ENCODE measurements around the gene ZBTB48. TPM values are rescaled to one million over a fixed set of nuclear protein-coding genes. Genes with fewer than 3 reads are reported as not detected.

ZBTB48 gene
- total RNA-seq, 1 donor from 2014 or later: 9.1 TPM

DNA sequence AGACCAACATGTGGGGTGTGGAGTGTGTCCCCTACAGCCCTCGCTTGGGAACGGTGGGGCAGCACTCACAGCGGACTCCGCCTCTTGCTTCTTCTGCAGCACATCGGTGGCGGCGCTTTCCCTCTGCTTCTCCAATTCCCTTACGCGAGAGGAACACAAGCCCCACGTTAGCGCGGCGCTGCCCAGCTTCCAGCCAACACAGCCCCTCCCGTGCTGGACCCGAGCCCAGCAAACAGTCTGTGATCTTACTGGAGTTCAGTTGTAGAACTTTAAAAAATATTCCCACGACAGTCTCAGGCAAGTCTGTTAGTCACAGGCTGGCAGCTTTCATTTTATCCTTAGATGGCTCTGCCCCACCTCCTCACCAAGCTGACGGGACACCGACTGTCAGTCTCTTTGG lies 58.4 kb downstream of the ZBTB48 start:
- Histone ChIP-seq H3K4me3 (no peak overlapping the region), H3K36me3 (peaks cover 0 to 62% of the 10 kb centered on the region in 2 donors), H3K27me3 (no peaks in the 10 kb centered on the region), H3K9me3 (no peaks in the 10 kb centered on the region), H3K4me1 (peaks cover 11% of the 10 kb centered on the region), H3K27ac (peak overlapping the region; percentile 20)
- no peak for DNase-seq (ENCODE audit: extremely low spot score in 2 of 2)
- intact Hi-C loops (cut with DNase I): loop anchor here (5.0 kb wide), 1 partner anchor 36 kb away; the partner anchor contains the start of gene KLHL21
- TF ChIP-seq POLR2A (IDR thresholded peaks at IDR 0.05) (no peak), POLR2AphosphoS5 (IDR thresholded peaks at IDR 0.05; ENCODE audit: insufficient read depth in 1 of 2, low read depth in 1 of 2) (peak; percentile 51 to 55)

Small RNA genes lying within 50 kb of the gene (small RNA-seq; reads per million reads assigned to genes)
- gene RNU6-731P: not detected

Other genes with a start within 250 kb of the ZBTB48 start
- 38.8 TPM for gene ACOT7, start 186.2 kb upstream of the ZBTB48 start, total RNA-seq
- gene HES2, start 160.1 kb upstream of the ZBTB48 start, total RNA-seq: 44.7 TPM
- gene ESPN, start 155.2 kb upstream of the ZBTB48 start, total RNA-seq: 77.1 TPM
- gene TNFRSF25, start 113.8 kb upstream of the ZBTB48 start, total RNA-seq: 32.7 TPM
- gene PLEKHG5, start 88.3 kb upstream of the ZBTB48 start, total RNA-seq: 17.2 TPM
- 16.7 TPM for gene NOL9, start 25.5 kb upstream of the ZBTB48 start, total RNA-seq
- not detected for gene TAS1R1, start 24.7 kb upstream of the ZBTB48 start, total RNA-seq
- 54.3 TPM for gene KLHL21, start 22.9 kb downstream of the ZBTB48 start, total RNA-seq
- 21.6 TPM for gene PHF13, start 33.7 kb downstream of the ZBTB48 start, total RNA-seq
- gene THAP3, start 44.9 kb downstream of the ZBTB48 start, total RNA-seq: 29.0 TPM
- 29.2 TPM for gene DNAJC11, start 121.8 kb downstream of the ZBTB48 start, total RNA-seq
- 62.9 TPM for gene CAMTA1, start 205.5 kb downstream of the ZBTB48 start, total RNA-seq